K562 (cell line): ENCODE data around the gene KCNA10. TPM values are rescaled to one million over a fixed set of nuclear protein-coding genes. Genes with fewer than 3 reads are reported as not detected.

Experiments
- ATAC-seq: fragments of 200-7000 bp; cut with Tn5 transposase; 3 replicates; pipeline ENCODE4 v1.9.1; 2020; ENCODE audit warnings: moderate library complexity
- BruUV-seq: library from RNA; stranded (reverse); fragments of 400-500 nt; replicated peaks from 2 replicates; lab custom pipeline; 2021; lab: Mats Ljungman, UMichigan
- CTCF ChIA-PET: fragments of 300-600 bp; formaldehyde crosslinking; extraction: SDS; loops from one replicate; lab custom pipeline; 2021; ENCODE audit warnings: low intra/inter-chr PET ratio; lab: Yijun Ruan, JAX
- POLR2A ChIA-PET: fragments of 300-600, 350-650 bp; sonication (Branson Sonifier 250); formaldehyde crosslinking; extraction: SDS; loops from one replicate; lab custom pipeline; 2021; ENCODE audit warnings: antibody characterized with exemption, inconsistent platforms; lab: Yijun Ruan, JAX
- DNase-seq, 4 experiments: peaks; one replicate each; pipeline versions ENCODE4 v3.0.0 to v3.0.0-alpha.2; 2011 to 2018; ENCODE audit warnings: low spot score in 3 of 4, mixed read lengths in 3 of 4; ENCODE audit errors: extremely low read depth in 1 of 4
- FAIRE-seq: peaks from 2 replicates; lab custom pipeline; 2011; peaks lifted over from hg19 to GRCh38; lab: Jason Lieb, UNC
- H2AFZ ChIP-seq: 2 replicates; pipeline ENCODE4 v1.6.0; 2011; ENCODE audit warnings: low read depth, low read length, control low read depth, inconsistent platforms
- H3K27ac ChIP-seq: fragments of 200-600 bp; 3 replicates; pipeline ENCODE4 v1.8.0; 2011; ENCODE audit warnings: low read depth, mild to moderate bottlenecking, control low read depth, inconsistent platforms, low read length, moderate library complexity, mixed read lengths; ENCODE audit errors: extremely low read depth
- H3K27me3 ChIP-seq, 2 experiments: fragments of 300-600 bp in 1 of 2; 2 replicates in 1 of 2; 3 replicates in 1 of 2; pipeline versions ENCODE4 v1.6.0 to v1.8.0; 2011; ENCODE audit warnings: inconsistent platforms in 2 of 2, low read length in 2 of 2, mild to moderate bottlenecking in 1 of 2, mixed read lengths in 1 of 2, moderate library complexity in 1 of 2; ENCODE audit not compliant: control insufficient read depth in 2 of 2, insufficient read depth in 2 of 2
- H3K36me3 ChIP-seq: fragments of 300-600 bp; 3 replicates; pipeline ENCODE4 v1.8.0; 2011; ENCODE audit warnings: mild to moderate bottlenecking, low read length, inconsistent platforms; ENCODE audit not compliant: control insufficient read depth, insufficient read depth
- H3K4me1 ChIP-seq, 2 experiments: fragments of 200-600 bp in 1 of 2; replicated peaks in 1 of 2; 2 replicates in 1 of 2; 3 replicates in 1 of 2; pipeline versions ENCODE4 v1.5.1 to v1.8.0; 2011; ENCODE audit warnings: inconsistent platforms in 2 of 2, low read length in 2 of 2, mild to moderate bottlenecking in 1 of 2, mixed read lengths in 1 of 2, moderate library complexity in 1 of 2; ENCODE audit not compliant: control insufficient read depth in 2 of 2, insufficient read depth in 2 of 2
- H3K4me2 ChIP-seq: 2 replicates; pipeline ENCODE4 v1.6.1; 2011; ENCODE audit warnings: low read length, control low read depth, inconsistent platforms, mixed read lengths; ENCODE audit not compliant: insufficient read depth
- H3K4me3 ChIP-seq: fragments of 200-600 bp; sonication (generic), shearing (Covaris generic); 2 replicates; pipeline ENCODE4 v1.5.1; 2016; ENCODE audit warnings: control low read depth, inconsistent platforms
- H3K79me2 ChIP-seq: fragments of 200-600 bp; 3 replicates; pipeline ENCODE4 v1.8.0; 2011; ENCODE audit warnings: low read length, inconsistent platforms; ENCODE audit not compliant: control insufficient read depth, insufficient read depth
- H3K9ac ChIP-seq, 2 experiments: 2 replicates each; pipeline versions ENCODE4 v1.6.0 to v1.6.1; 2011; ENCODE audit warnings: low read depth in 2 of 2, low read length in 2 of 2, control low read depth in 1 of 2, inconsistent platforms in 1 of 2, mild to moderate bottlenecking in 1 of 2, mixed read lengths in 1 of 2; ENCODE audit not compliant: insufficient read depth in 1 of 2
- H3K9me1 ChIP-seq: one replicate; pipeline ENCODE4 v1.6.0; 2011; ENCODE audit warnings: inconsistent platforms, mild to moderate bottlenecking, low read length, moderate library complexity; ENCODE audit not compliant: control insufficient read depth, insufficient read depth
- H3K9me3 ChIP-seq: replicated peaks from 2 replicates; pipeline ENCODE4 v1.5.1; 2011; ENCODE audit warnings: low read depth, low read length, inconsistent platforms; ENCODE audit not compliant: control insufficient read depth, insufficient read depth
- H4K20me1 ChIP-seq: replicated peaks from 2 replicates; pipeline ENCODE4 v1.6.1; 2011; ENCODE audit warnings: low read length, inconsistent platforms, mixed read lengths; ENCODE audit not compliant: control insufficient read depth, insufficient read depth
- CHD2 ChIP-seq: IDR thresholded peaks from 2 replicates; pipeline ENCODE4 v1.6.1; 2011; ENCODE audit warnings: low read depth, low read length
- HNRNPK ChIP-seq: fragments of 200-400 bp; formaldehyde crosslinking; IDR thresholded peaks from one replicate; pipeline ENCODE4 v1.6.1; 2018; ENCODE audit warnings: mild to moderate bottlenecking, low read depth, low read length; ENCODE audit not compliant: poor library complexity, severe bottlenecking
- KLF10 ChIP-seq: fragments of 250-450 bp; sonication (Bioruptor Pico); IDR thresholded peaks from 2 replicates; pipeline ENCODE4 v1.6.1; 2021; ENCODE audit warnings: matching md5 sums
- MTA2 ChIP-seq: fragments of 450-650 bp; IDR thresholded peaks from 2 replicates; pipeline ENCODE4 v1.6.1; 2016; ENCODE audit warnings: low read depth
- NR2C1 ChIP-seq, 2 experiments: fragments of 450-650 bp; IDR thresholded peaks; 2 replicates each; pipeline ENCODE4 v1.6.1; 2017; ENCODE audit warnings: mild to moderate bottlenecking in 2 of 2, antibody characterized with exemption in 1 of 2, inconsistent platforms in 1 of 2, missing compliant biosample characterization in 1 of 2, missing genetic modification characterization in 1 of 2
- NRF1 ChIP-seq, 2 experiments: fragments of 450-650 bp; IDR thresholded peaks in 1 of 2; conservative IDR thresholded peaks in 1 of 2; 2 replicates each; pipeline ENCODE4 v1.6.1; 2014; ENCODE audit warnings: mild to moderate bottlenecking in 2 of 2
- RBM14 ChIP-seq: fragments of 200-400 bp; formaldehyde crosslinking; IDR thresholded peaks from 2 replicates; pipeline ENCODE4 v1.6.1; 2018; ENCODE audit warnings: low read depth, mild to moderate bottlenecking, low read length, moderate library complexity, borderline replicate concordance; ENCODE audit not compliant: insufficient read depth
- REST ChIP-seq, 2 experiments: fragments of 450-650 bp; formaldehyde crosslinking in 1 of 2; IDR thresholded peaks; 2 replicates each; pipeline versions ENCODE4 v1.4.0 to v1.6.1; 2014 to 2020; ENCODE audit warnings: mild to moderate bottlenecking in 2 of 2, borderline replicate concordance in 1 of 2, low read depth in 1 of 2
- ZBTB34 ChIP-seq: fragments of 250-450 bp; sonication (Bioruptor Pico); IDR thresholded peaks from 2 replicates; pipeline ENCODE4 v1.8.0; 2021; ENCODE audit warnings: mild to moderate bottlenecking, moderate library complexity
- WGBS: fragments of 100-300 bp; shearing (Covaris generic); methylation state at CpG from one replicate; pipeline ENCODE4 v1.1.6; 2016; ENCODE audit warnings: low coverage, mixed read lengths; ENCODE audit not compliant: insufficient coverage; ENCODE audit errors: missing lambda C conversion rate; 5-methylcytosine and 5-hydroxymethylcytosine counted together
- in situ Hi-C: fragments of 300-500 bp; cut with MboI; formaldehyde crosslinking; loops from 4 replicates; pipeline ENCODE4 v1.15.0; 2018; ENCODE audit warnings: inconsistent platforms, mixed read lengths
- intact Hi-C: fragments of 100-400 bp; cut with micrococcal nuclease; formaldehyde crosslinking; loops from 2 replicates; pipeline ENCODE4 v1.14.2; 2022
- polyA plus RNA-seq, 8 experiments: library from polyadenylated mRNA; depleted of rRNA in 4 of 8; stranded (reverse) in 5 of 8; unstranded in 3 of 8; fragments of >200 nt; fragmentation: Nextera tagmentation in 2 of 8; fragmentation: Illumina TruSeq in 1 of 8; extraction: Ambion mirVana in 2 of 8; extraction: Trizol in 1 of 8; gene quantifications; 2 replicates each; pipeline versions ENCODE4 v1.2.1 to v1.2.3, GENCODE V29; 2011 to 2014; ENCODE audit warnings: inconsistent platforms in 1 of 8, missing spikeins in 1 of 8
- total RNA-seq, 7 experiments: library from RNA; depleted of rRNA in 6 of 7; stranded (reverse); fragments of >200 nt in 6 of 7; fragmentation: Illumina TruSeq in 2 of 7; extraction: Trizol in 2 of 7; gene quantifications; 2 replicates each; pipeline versions ENCODE4 v1.2.1 to v1.2.3, GENCODE V29; 2011 to 2021; ENCODE audit warnings: low replicate concordance in 1 of 7

Gene KCNA10
- total and polyA plus RNA-seq, 9 of the 15 experiments (the other 6 are each of a cell fraction or from before 2014, with no cell fraction given), result not detected

- POLR2A ChIA-PET, result interaction anchor here (1.1 kb wide), 1 partner anchor 10 kb away, joined by 3 read pairs; no protein-coding TSS in a partner anchor
- no peak overlapping the region for H3K27ac ChIP-seq
- intact Hi-C loops, result no loop called here
These were observed 32.4 kb upstream of the KCNA10 start for GRCh38 chr1:110551278-110551809.

GRCh38 chr1:110549831-110550230 lies 30.9 kb upstream of the KCNA10 start:
- H3K27ac ChIP-seq, result no peak overlapping the region
- H3K4me1 ChIP-seq, result no peaks in the 10 kb centered on the region
- no peak overlapping the region for H3K4me2 ChIP-seq
- peaks cover 6 to 18% of the 10 kb centered on the region in 2 experiments; a peak in 3 of 5 replicates for H3K27me3 ChIP-seq
- in situ Hi-C loops (no loop called here), intact Hi-C loops (no loop called here)
- 0 out of 2 replicates have a peak, but pooled peaks have one; percentile 19 for TF ChIP-seq REST (IDR thresholded peaks at IDR 0.05; ENCODE audit: borderline replicate concordance)
- no peak for TF ChIP-seq REST (CRISPR knock-in tag; IDR thresholded peaks at IDR 0.05; ENCODE audit: low read depth)
- TF ChIP-seq ZBTB34, result no peak
- no peak overlapping the region for H3K4me3 ChIP-seq
- peaks cover 3% of the 10 kb centered on the region for H4K20me1 ChIP-seq
- ChIA-PET CTCF (no interaction called here), POLR2A (no interaction called here)
- H3K36me3 ChIP-seq, result no peaks in the 10 kb centered on the region
- ATAC-seq (no peak), FAIRE-seq (no peak), DNase-seq (no peak)
- H3K9ac ChIP-seq, result no peak overlapping the region
- H2AFZ ChIP-seq, result no peak overlapping the region
- BruUV-seq, result no TSS peak
- WGBS, result 0% methylated on average over 2 of the region's 2 CpGs
- no peaks in the 10 kb centered on the region for H3K79me2 ChIP-seq
- no peaks in the 10 kb centered on the region for H3K9me1 ChIP-seq
- H3K9me3 ChIP-seq, result no peaks in the 10 kb centered on the region

More at GRCh38 chr1:110551278-110551809, 32.4 kb upstream of the KCNA10 start:
- Histone ChIP-seq H3K4me3 (no peak overlapping the region), H3K9me3 (no peaks in the 10 kb centered on the region), H3K79me2 (no peaks in the 10 kb centered on the region), H3K9me1 (no peaks in the 10 kb centered on the region), H3K4me2 (no peak overlapping the region), H3K27me3 (peaks cover 6 to 33% of the 10 kb centered on the region in 2 experiments; a peak in 3 of 5 replicates), H2AFZ (no peak overlapping the region), H3K4me1 (peaks cover 0 to 8% of the 10 kb centered on the region in 2 experiments; a peak in 2 of 5 replicates), H3K36me3 (no peaks in the 10 kb centered on the region), H4K20me1 (peaks cover 7% of the 10 kb centered on the region), H3K9ac (no peak overlapping the region)
- in situ Hi-C loops, result no loop called here
- FAIRE-seq (no peak), ATAC-seq (no peak), DNase-seq (no peak)
- no peak for TF ChIP-seq CHD2
- TF ChIP-seq NR2C1 (IDR thresholded peaks at IDR 0.05), result no peak
- no peak for TF ChIP-seq NR2C1 (tag; IDR thresholded peaks at IDR 0.05)
- TF ChIP-seq HNRNPK, result no peak
- no peak for TF ChIP-seq NRF1 (conservative IDR thresholded peaks at IDR 0.05 in 1 of 2, IDR thresholded peaks at IDR 0.05 in 1 of 2)
- no peak for TF ChIP-seq KLF10 (CRISPR knock-in tag)
- no peak for TF ChIP-seq RBM14
- TF ChIP-seq MTA2, result no peak
- CTCF ChIA-PET, result no interaction called here
- no TSS peak for BruUV-seq
- 0% methylated on average over 1 of the region's 1 CpG for WGBS
